Panc1 (cell line): ENCODE data around the gene ADAMTS14. TPM values are rescaled to one million over a fixed set of nuclear protein-coding genes. Genes with fewer than 3 reads are reported as not detected.
A peak's percentile ranks its signal among the peaks of the same experiment; 100 is the strongest.

Source experiments
- ATAC-seq: fragments of 200-7000 bp; cut with Tn5 transposase; 2 replicates; pipeline ENCODE4 v1.9.1; 2020; ENCODE audit warnings: mild to moderate bottlenecking, moderate library complexity
- Bru-seq: library from RNA; stranded (reverse); fragments of 400-500 nt; gene quantifications from one replicate; lab custom pipeline; 2021; lab: Mats Ljungman, UMichigan
- BruChase-seq, 2 experiments: library from RNA; stranded (reverse); fragments of 400-500 nt; gene quantifications; one replicate each; lab custom pipeline; 2021; lab: Mats Ljungman, UMichigan
- BruUV-seq: library from RNA; stranded (reverse); fragments of 400-500 nt; replicated peaks from 2 replicates; lab custom pipeline; 2021; lab: Mats Ljungman, UMichigan
- CTCF ChIA-PET: fragments of 300-600 bp; sonication (Branson Sonifier 250); formaldehyde crosslinking; loops from one replicate; lab custom pipeline; 2022; ENCODE audit warnings: antibody characterized with exemption; lab: Charles Lee
- POLR2A ChIA-PET: fragments of 300-600 bp; sonication (Branson Sonifier 250); formaldehyde crosslinking; loops from one replicate; lab custom pipeline; 2022; ENCODE audit warnings: antibody characterized with exemption; lab: Charles Lee
- DNase-seq: peaks from one replicate; pipeline ENCODE4 v3.0.0-alpha.2; 2010; ENCODE audit warnings: low read depth, low spot score
- H3K27ac ChIP-seq: 2 replicates; pipeline ENCODE4 v1.5.1; 2011; ENCODE audit warnings: mild to moderate bottlenecking, low read length, inconsistent platforms
- H3K27me3 ChIP-seq: fragments of 200-500 bp; sonication (Bioruptor generic); 2 replicates; pipeline ENCODE4 v1.6.0; 2014; ENCODE audit warnings: low read length, inconsistent platforms; ENCODE audit not compliant: control insufficient read depth, insufficient read depth
- H3K36me3 ChIP-seq: fragments of 200-500 bp; sonication (Bioruptor generic); 2 replicates; pipeline ENCODE4 v1.5.1; 2014; ENCODE audit warnings: inconsistent platforms, mild to moderate bottlenecking, low read length, moderate library complexity; ENCODE audit not compliant: control insufficient read depth, insufficient read depth
- H3K4me1 ChIP-seq: 2 replicates; pipeline ENCODE4 v1.5.1; 2011; ENCODE audit warnings: inconsistent platforms, mild to moderate bottlenecking, low read length, moderate library complexity; ENCODE audit not compliant: control insufficient read depth, insufficient read depth
- H3K4me3 ChIP-seq, 2 experiments: 2 replicates each; pipeline ENCODE4 v1.5.1; 2011 to 2012; ENCODE audit warnings: low read depth in 2 of 2, low read length in 2 of 2, mild to moderate bottlenecking in 2 of 2, inconsistent platforms in 1 of 2, moderate library complexity in 1 of 2
- H3K9me3 ChIP-seq: fragments of 200-500 bp; sonication (Bioruptor generic); 2 replicates; pipeline ENCODE4 v1.5.1; 2014; ENCODE audit warnings: low read depth, mild to moderate bottlenecking, inconsistent platforms, low read length, moderate library complexity; ENCODE audit not compliant: control insufficient read depth, insufficient read depth
- POLR2AphosphoS5 ChIP-seq: IDR thresholded peaks from 2 replicates; pipeline ENCODE4 v1.6.1; 2012; ENCODE audit warnings: mild to moderate bottlenecking, low read depth, low read length, moderate library complexity
- SIN3A ChIP-seq: IDR thresholded peaks from 2 replicates; pipeline ENCODE4 v1.6.1; 2012; ENCODE audit warnings: low read depth, mild to moderate bottlenecking, low read length, moderate library complexity, borderline replicate concordance; ENCODE audit not compliant: insufficient read depth
- TCF7L2 ChIP-seq: IDR thresholded peaks from 2 replicates; pipeline ENCODE4 v1.6.1; 2011; ENCODE audit warnings: mild to moderate bottlenecking, low read depth, low read length, inconsistent platforms
- in situ Hi-C: cut with HindIII; loops from 2 replicates; pipeline ENCODE4 v1.10.0; 2016; ENCODE audit warnings: low sequenced_read_pairs, low pct_unique_long_range_greater_than_20kb
- intact Hi-C: fragments of 100-400 bp; cut with micrococcal nuclease; formaldehyde crosslinking; loops from one replicate; pipeline ENCODE4 v1.10.0; 2022; ENCODE audit not compliant: unreplicated experiment
- long read RNA-seq: library from polyadenylated mRNA; unstranded; transcript quantifications from one replicate; pipeline ENCODE4 v2.0.0, GENCODE V29; 2021; ENCODE audit not compliant: unreplicated experiment
- polyA plus RNA-seq: library from polyadenylated mRNA; unstranded; fragments of >200 nt; gene quantifications from one replicate; pipeline ENCODE4 v1.2.1, GENCODE V29; 2012; ENCODE audit warnings: missing spikeins; ENCODE audit not compliant: insufficient read length
- total RNA-seq: library from RNA; stranded (reverse); gene quantifications from one replicate; pipeline ENCODE4 v1.2.1, GENCODE V29; 2021; ENCODE audit not compliant: unreplicated experiment
- TF ChIP-seq, protein P1 (sequence below): fragments of 450-650 bp; IDR thresholded peaks from 2 replicates; pipeline ENCODE4 v1.5.1; 2017; ENCODE audit warnings: mild to moderate bottlenecking
- TF ChIP-seq, protein P2 (sequence below), 2 experiments: IDR thresholded peaks; 2 replicates each; pipeline ENCODE4 v1.6.1; 2011 to 2012; ENCODE audit warnings: low read depth in 2 of 2, control low read depth in 1 of 2, low read length in 1 of 2, mild to moderate bottlenecking in 1 of 2, moderate library complexity in 1 of 2; ENCODE audit not compliant: insufficient read depth in 1 of 2

Gene ADAMTS14, protein sequence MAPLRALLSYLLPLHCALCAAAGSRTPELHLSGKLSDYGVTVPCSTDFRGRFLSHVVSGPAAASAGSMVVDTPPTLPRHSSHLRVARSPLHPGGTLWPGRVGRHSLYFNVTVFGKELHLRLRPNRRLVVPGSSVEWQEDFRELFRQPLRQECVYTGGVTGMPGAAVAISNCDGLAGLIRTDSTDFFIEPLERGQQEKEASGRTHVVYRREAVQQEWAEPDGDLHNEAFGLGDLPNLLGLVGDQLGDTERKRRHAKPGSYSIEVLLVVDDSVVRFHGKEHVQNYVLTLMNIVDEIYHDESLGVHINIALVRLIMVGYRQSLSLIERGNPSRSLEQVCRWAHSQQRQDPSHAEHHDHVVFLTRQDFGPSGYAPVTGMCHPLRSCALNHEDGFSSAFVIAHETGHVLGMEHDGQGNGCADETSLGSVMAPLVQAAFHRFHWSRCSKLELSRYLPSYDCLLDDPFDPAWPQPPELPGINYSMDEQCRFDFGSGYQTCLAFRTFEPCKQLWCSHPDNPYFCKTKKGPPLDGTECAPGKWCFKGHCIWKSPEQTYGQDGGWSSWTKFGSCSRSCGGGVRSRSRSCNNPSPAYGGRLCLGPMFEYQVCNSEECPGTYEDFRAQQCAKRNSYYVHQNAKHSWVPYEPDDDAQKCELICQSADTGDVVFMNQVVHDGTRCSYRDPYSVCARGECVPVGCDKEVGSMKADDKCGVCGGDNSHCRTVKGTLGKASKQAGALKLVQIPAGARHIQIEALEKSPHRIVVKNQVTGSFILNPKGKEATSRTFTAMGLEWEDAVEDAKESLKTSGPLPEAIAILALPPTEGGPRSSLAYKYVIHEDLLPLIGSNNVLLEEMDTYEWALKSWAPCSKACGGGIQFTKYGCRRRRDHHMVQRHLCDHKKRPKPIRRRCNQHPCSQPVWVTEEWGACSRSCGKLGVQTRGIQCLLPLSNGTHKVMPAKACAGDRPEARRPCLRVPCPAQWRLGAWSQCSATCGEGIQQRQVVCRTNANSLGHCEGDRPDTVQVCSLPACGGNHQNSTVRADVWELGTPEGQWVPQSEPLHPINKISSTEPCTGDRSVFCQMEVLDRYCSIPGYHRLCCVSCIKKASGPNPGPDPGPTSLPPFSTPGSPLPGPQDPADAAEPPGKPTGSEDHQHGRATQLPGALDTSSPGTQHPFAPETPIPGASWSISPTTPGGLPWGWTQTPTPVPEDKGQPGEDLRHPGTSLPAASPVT
- total RNA-seq (0.67 TPM), Bru-seq, nascent RNA (percentile 23 among the genes with signal in this experiment), BruChase-seq, experiment 1, labeled RNA remaining after a 2-hour chase (percentile 28 among the genes with signal in this experiment), BruChase-seq, experiment 2, labeled RNA remaining after a 6-hour chase (percentile 29 among the genes with signal in this experiment)
- polyA plus RNA-seq, result 0.25 TPM
- long read RNA-seq, partial matches to known transcripts, result 1 of 3 reads
- long read RNA-seq, other reads (novel, unspliced or antisense), result 2 of 3 reads

DNA sequence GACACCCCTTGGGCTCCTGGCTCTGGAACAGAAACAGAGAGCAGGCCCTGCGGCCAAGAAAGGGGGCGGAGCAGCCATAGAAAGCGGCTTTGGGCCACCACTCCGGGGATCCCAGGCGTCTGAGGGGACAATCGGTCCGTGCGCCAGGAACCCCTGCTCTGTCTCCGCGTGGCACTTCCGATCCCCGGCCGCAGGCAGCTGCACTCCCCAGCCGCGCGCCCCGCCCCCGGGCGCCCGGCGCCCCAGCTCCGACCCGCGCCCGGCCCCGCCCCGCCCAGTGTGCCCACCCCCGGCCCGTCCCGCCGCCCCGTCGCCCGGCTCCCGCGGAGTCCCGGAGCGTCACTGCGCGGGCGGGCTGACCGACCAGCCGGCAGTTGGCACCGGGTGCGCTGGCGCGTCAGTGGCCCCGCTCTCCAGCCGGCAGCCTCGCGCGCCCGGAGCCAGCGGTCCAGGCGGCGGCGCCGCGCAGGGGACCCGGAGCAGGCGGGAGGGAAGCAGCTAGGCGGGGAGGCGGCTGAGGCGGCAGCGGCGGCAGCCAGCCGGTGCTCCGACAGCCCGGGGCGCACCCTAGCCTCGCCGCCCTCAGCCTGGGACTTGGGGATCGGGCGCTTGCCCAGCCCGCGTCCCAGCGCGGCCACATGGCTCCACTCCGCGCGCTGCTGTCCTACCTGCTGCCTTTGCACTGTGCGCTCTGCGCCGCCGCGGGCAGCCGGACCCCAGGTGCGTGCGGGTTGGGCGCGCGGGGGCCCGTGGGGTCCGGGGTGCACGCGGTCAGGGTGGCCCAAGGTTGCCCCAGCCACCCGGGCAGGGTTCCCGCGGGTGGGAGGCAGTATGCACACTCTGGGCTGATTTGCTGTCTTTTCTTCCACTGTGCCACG is at the start of gene ADAMTS14:
Gene ADAMTS14 (plus strand): TSS at position 342 of the 878 bp plus-strand sequence. CDS start 297 bp downstream, at position 639.
- CTCF ChIA-PET, result no interaction called here
- no peak within 1 kb of the TSS for H3K27ac ChIP-seq
- TF ChIP-seq, protein P1, sequence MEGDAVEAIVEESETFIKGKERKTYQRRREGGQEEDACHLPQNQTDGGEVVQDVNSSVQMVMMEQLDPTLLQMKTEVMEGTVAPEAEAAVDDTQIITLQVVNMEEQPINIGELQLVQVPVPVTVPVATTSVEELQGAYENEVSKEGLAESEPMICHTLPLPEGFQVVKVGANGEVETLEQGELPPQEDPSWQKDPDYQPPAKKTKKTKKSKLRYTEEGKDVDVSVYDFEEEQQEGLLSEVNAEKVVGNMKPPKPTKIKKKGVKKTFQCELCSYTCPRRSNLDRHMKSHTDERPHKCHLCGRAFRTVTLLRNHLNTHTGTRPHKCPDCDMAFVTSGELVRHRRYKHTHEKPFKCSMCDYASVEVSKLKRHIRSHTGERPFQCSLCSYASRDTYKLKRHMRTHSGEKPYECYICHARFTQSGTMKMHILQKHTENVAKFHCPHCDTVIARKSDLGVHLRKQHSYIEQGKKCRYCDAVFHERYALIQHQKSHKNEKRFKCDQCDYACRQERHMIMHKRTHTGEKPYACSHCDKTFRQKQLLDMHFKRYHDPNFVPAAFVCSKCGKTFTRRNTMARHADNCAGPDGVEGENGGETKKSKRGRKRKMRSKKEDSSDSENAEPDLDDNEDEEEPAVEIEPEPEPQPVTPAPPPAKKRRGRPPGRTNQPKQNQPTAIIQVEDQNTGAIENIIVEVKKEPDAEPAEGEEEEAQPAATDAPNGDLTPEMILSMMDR, result no peak
- TF ChIP-seq, protein P2, sequence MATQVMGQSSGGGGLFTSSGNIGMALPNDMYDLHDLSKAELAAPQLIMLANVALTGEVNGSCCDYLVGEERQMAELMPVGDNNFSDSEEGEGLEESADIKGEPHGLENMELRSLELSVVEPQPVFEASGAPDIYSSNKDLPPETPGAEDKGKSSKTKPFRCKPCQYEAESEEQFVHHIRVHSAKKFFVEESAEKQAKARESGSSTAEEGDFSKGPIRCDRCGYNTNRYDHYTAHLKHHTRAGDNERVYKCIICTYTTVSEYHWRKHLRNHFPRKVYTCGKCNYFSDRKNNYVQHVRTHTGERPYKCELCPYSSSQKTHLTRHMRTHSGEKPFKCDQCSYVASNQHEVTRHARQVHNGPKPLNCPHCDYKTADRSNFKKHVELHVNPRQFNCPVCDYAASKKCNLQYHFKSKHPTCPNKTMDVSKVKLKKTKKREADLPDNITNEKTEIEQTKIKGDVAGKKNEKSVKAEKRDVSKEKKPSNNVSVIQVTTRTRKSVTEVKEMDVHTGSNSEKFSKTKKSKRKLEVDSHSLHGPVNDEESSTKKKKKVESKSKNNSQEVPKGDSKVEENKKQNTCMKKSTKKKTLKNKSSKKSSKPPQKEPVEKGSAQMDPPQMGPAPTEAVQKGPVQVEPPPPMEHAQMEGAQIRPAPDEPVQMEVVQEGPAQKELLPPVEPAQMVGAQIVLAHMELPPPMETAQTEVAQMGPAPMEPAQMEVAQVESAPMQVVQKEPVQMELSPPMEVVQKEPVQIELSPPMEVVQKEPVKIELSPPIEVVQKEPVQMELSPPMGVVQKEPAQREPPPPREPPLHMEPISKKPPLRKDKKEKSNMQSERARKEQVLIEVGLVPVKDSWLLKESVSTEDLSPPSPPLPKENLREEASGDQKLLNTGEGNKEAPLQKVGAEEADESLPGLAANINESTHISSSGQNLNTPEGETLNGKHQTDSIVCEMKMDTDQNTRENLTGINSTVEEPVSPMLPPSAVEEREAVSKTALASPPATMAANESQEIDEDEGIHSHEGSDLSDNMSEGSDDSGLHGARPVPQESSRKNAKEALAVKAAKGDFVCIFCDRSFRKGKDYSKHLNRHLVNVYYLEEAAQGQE (IDR thresholded peaks at IDR 0.05; ENCODE audit: insufficient read depth in 1 of 2, low read depth in 2 of 2, low read length in 1 of 2), result no peak
- no peak for TF ChIP-seq POLR2AphosphoS5
- no peak for TF ChIP-seq SIN3A
- TF ChIP-seq TCF7L2, result no peak
- in situ Hi-C loops (no loop called here), intact Hi-C loops (no loop called here)
- peak within 1 kb of the TSS; percentile 30 to 33 for H3K4me3 ChIP-seq
- H3K9me3 ChIP-seq, result no peaks in the 10 kb centered on the region
- no peak for DNase-seq
- peak; percentile 75 for ATAC-seq
- POLR2A ChIA-PET, result no interaction called here
- BruUV-seq, result no TSS peak
- no peaks in the 10 kb centered on the region for H3K36me3 ChIP-seq
- peaks cover 19% of the 10 kb centered on the region for H3K27me3 ChIP-seq
- no peaks in the 10 kb centered on the region for H3K4me1 ChIP-seq
